GM21447 (cell line): Measurements from ENCODE around the gene TBX6.

ENCODE experiments used
- ATAC-seq: cut with Tn5 transposase; IDR thresholded peaks from one replicate; pipeline ENCODE4 v1.9.1; 2021; ENCODE audit not compliant: unreplicated experiment

Gene TBX6

GRCh38 chr16:30087181-30087898 lies 4.4 kb downstream of the TBX6 start:
- ATAC-seq, result no peak

- no peak for ATAC-seq
These were observed 5.2 kb downstream of the TBX6 start for GRCh38 chr16:30086291-30087140.

GRCh38 chr16:30085820-30086219 lies 5.9 kb downstream of the TBX6 start:
- no peak for ATAC-seq

- no peak for ATAC-seq
These were observed 6.5 kb downstream of the TBX6 start for GRCh38 chr16:30085247-30085646.

DNA sequence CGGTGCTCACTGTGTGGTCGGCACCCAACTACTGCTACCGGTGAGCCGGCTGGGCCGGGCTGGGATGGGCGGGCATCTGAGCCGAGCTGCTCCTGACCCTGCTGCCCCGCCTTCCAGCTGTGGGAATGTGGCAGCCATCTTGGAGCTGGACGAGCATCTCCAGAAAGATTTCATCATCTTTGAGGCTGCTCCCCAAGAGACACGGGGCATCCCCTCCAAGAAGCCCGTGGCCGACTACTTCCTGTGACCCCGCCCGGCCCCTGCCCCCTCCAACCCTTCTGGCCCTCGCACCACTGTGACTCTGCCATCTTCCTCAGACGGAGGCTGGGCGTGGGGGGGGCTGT lies 6.9 kb downstream of the TBX6 start:
- ATAC-seq, result no peak

GRCh38 chr16:30084096-30084815 lies 7.5 kb downstream of the TBX6 start:
- no peak for ATAC-seq

- ATAC-seq, result no peak
These were observed 8.3 kb downstream of the TBX6 start for GRCh38 chr16:30083216-30084055.

- no peak for ATAC-seq
These were observed 9.1 kb downstream of the TBX6 start for GRCh38 chr16:30082545-30083090.

- ATAC-seq, result no peak
These were observed 12.2 kb downstream of the TBX6 start for GRCh38 chr16:30079480-30079879.

DNA sequence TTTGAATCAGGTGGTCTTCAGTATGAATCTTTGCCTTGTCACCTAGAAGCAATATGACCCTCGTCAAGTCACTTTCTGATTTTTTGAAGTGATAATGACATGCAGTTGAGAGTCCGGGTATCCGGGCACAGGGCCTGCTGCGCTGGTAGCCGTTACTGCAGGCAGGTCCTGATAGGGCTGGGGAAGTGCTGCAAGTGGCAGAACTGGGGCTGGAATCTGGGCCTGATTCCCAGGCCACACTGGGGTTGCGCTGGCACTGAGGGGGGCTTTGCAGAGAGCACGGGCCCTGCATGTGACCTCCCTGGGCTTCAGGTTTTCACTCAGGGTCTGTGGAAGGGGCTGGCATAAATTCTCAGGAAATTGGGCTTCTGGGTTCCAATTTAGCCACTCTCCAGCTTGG lies 13.0 kb downstream of the TBX6 start:
- no peak for ATAC-seq

DNA sequence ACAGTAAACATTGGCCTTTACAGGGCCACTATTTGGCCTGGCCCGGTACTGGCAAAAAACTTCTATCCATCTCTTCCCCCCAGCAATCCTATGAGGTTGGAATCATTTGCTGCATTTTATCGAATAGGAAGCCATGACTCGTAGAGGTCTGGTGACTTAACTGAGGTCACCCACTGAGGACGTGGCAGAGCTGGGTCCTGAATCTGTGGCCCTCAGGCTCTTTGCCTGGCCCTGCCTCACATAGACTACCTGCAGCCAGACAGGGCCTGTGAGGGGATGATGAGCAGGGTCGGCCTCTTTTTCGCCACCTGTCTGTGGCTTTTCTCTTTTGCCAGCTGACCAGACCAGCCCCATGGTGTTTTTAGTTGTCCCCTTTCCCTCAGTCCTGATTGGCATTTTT lies 14.1 kb downstream of the TBX6 start:
- no peak for ATAC-seq

DNA sequence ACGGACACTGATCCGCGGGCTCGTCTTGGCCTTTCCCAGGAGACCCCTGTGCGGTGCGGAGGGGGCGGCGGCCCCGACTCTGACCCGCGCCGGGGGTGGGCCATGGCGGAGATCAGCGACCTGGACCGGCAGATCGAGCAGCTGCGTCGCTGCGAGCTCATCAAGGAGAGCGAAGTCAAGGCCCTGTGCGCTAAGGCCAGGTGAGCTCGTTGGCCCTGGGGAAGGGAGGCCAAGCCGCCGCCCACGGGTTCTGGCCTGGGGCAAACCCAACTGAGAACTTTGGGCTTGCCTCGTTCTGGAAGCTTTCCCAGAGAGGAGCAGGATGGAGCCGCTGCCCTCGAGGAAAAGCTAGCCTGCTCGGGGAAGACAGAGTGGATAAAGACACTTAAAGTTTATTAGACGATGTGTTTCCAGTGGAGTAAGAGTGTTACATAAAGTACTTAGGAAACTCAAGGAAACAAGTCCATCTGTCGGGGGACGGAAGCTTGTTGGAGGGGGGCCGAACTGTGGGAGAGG lies 15.4 kb downstream of the TBX6 start:
- ATAC-seq, result peak; percentile 28

DNA sequence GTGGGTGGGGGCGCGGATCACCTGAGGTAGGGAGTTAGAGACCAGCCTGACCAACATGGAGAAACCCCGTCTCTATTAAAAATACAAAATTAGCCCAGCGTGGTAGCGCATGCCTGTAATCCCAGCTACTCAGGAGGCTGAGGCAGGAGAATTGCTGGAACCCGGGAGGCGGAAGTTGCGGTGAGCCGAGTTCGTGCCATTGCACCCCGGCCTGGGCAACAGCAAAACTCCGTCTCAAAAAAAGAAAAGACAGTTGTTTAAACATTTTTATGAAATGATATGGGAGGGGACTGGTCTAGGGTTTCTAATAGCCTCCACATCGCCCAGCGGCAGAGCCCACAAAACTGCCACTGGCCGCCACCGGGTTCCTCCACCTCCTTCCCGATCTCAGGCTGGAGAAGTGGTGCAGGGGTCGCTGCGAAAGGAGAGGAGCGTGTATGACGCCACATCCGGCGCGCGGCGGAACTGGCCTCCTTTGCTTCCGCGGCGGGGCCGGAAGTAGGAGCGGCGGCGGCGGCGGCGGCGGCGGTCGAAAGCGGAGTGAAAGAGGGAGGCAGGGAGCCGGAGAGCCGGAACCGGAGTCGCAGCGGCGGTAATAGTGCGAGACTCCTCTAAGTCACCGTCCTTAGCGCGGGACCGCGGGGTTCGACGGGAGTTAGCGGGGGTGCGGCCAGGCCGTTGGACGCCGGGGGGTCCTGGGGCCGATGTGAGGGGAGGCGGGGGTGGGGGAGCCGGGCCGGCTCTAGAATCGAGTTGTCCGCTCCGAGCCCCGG lies 16.0 kb downstream of the TBX6 start, which contains the start of gene PPP4C:
Gene PPP4C (plus strand): TSS at position 492 of the 773 bp plus-strand sequence. CDS start 384 bp downstream, outside the sequence.
- ATAC-seq, result peak; percentile 73

GRCh38 chr16:30070490-30070889 lies 21.2 kb downstream of the TBX6 start:
- ATAC-seq, result no peak

- no peak for ATAC-seq
These were observed 21.9 kb downstream of the TBX6 start for GRCh38 chr16:30069611-30070462.

GRCh38 chr16:30068750-30069610 lies 22.7 kb downstream of the TBX6 start:
- no peak for ATAC-seq

DNA sequence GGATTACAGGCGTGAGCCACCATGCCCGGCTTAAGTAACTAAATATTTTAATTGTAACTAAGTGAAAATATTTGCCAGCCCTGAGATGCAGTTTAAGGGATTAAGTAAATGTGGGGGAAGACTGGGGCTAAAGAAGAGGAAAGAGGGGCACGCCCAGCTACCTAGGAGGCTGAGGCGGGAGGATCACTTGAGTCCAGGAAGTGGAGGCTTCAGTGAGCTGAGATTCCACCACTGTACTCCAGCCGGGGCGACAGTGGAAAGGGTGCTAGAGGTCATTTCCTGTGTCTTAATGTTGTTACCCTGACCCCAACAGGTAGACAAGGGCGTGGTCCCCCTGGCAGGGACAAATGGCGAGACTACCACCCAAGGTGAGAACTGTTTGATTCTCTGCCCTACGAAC lies 23.4 kb downstream of the TBX6 start:
- ATAC-seq, result no peak

GRCh38 chr16:30067584-30067916 lies 24.2 kb downstream of the TBX6 start:
- no peak for ATAC-seq
